SK-N-MC (cell line): ENCODE data around the gene ITPR2.

Source experiments
- FOXP2 ChIP-seq: optimal IDR thresholded peaks from 2 replicates; pipeline ENCODE3; 2011; ENCODE audit warnings: mild to moderate bottlenecking, moderate library complexity; ENCODE audit not compliant: insufficient read depth; ENCODE audit errors: extremely low read length, control extremely low read depth
- POLR2AphosphoS5 ChIP-seq: IDR thresholded peaks from 2 replicates; pipeline ENCODE4 v1.6.1; 2012; ENCODE audit warnings: mild to moderate bottlenecking, low read depth, low read length, borderline replicate concordance

DNA sequence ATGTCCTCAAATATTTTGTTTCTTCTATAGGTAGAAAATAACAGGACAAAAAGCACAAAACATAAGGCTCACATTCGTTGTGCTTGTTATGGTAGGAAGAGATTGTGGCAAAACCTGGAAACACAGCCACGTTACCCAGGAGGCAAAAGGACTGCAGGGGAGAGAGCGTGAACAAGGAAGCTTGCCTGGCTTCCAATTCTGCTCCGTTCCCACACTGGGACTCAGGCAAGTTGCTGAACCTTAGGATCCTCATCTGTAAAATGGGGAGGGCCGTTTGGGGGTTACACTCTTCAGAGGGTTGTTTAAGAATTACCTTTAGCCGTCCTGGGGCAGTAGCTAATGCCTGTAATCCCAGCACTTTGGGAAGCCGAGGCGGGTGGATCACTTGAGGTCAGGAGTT is 432.4 kb downstream of the ITPR2 start:
- no peak for TF ChIP-seq FOXP2
- TF ChIP-seq POLR2AphosphoS5, result no peak
